ENCODE measurements around the gene ETFRF1. TPM values are rescaled to one million over a fixed set of nuclear protein-coding genes. Genes with fewer than 3 reads are reported as not detected.

ETFRF1 gene
- total and polyA plus RNA-seq, 2 of the 8 experiments (the other 6 are each of a cell fraction or from before 2014, with no cell fraction given) = 4.3 to 7.7 TPM

DNA sequence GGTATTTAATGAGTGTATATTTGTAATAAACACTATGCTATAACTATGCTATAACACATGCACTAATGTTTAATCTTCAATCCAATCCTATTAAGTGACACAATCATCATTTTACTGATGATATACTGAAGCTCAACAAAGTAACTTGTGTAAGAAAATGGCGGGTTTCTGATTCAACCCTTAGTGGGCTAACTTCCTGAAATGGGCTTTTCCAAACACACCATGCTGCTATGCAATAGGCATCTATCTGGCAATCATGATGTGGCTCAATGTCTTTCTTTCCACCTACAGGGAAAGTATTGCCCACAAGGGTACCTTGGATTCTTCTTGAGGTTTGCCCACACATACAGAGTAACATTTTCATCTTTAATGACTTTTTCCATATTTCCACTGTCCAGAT is 48.4 kb upstream of the ETFRF1 start:
- no peak for DNase-seq (ENCODE audit: low read depth in 1 of 2, low spot score in 2 of 2)
- Histone ChIP-seq H3K4me3 (ENCODE audit: extremely low read depth in 1 of 4, insufficient read depth in 2 of 4, low read depth in 3 of 4, low read length in 4 of 4) (no peak overlapping the region), H3K27ac (ENCODE audit: low read depth, low read length) (no peak overlapping the region), H3K79me1 (ENCODE audit: low read depth, low read length) (no peaks in the 10 kb centered on the region), H2BK20ac (ENCODE audit: low read length) (no peak overlapping the region), H3K4me2 (ENCODE audit: insufficient read depth in 1 of 2, low read depth in 2 of 2, low read length in 2 of 2) (no peak overlapping the region), H3K23ac (ENCODE audit: insufficient read length) (no peak overlapping the region), H3K36me3 (ENCODE audit: control insufficient read depth in 2 of 4, insufficient read depth in 4 of 4, low read length in 3 of 4) (no peaks in the 10 kb centered on the region), H3K4me1 (replicated peaks in 1 of 4; ENCODE audit: control insufficient read depth in 3 of 4, insufficient read depth in 4 of 4, low read length in 3 of 4) (peaks cover 0 to 2% (median 0%) of the 10 kb centered on the region in 4 experiments; a peak in 3 of 7 replicates), H3K4ac (replicated peaks; ENCODE audit: insufficient read length, low read depth, low read length) (no peak overlapping the region), H2BK120ac (replicated peaks; ENCODE audit: low read depth, low read length) (no peak overlapping the region), H3K14ac (ENCODE audit: insufficient read length) (no peak overlapping the region), H2BK5ac (ENCODE audit: low read depth, low read length) (no peak overlapping the region), H3K27me3 (replicated peaks in 1 of 4; ENCODE audit: control insufficient read depth in 3 of 4, extremely low read depth in 1 of 4, insufficient read depth in 3 of 4, low read length in 3 of 4) (no peaks in the 10 kb centered on the region), H3K79me2 (ENCODE audit: control insufficient read depth in 1 of 2, insufficient read depth in 2 of 2, low read length in 2 of 2) (no peaks in the 10 kb centered on the region), H3K18ac (ENCODE audit: extremely low read depth, low read length) (no peak overlapping the region), H3K9me3 (ENCODE audit: insufficient read depth in 2 of 2, low read depth in 1 of 2, low read length in 1 of 2) (no peaks in the 10 kb centered on the region), H4K91ac (replicated peaks; ENCODE audit: insufficient read length, low read length) (no peak overlapping the region), H3K9ac (replicated peaks in 1 of 4; ENCODE audit: extremely low read depth in 1 of 4, low read depth in 3 of 4, low read length in 3 of 4) (no peak overlapping the region), H4K20me1 (replicated peaks in 1 of 2; ENCODE audit: control insufficient read depth in 1 of 2, insufficient read depth in 2 of 2, low read length in 2 of 2) (no peaks in the 10 kb centered on the region), H2AK5ac (ENCODE audit: low read depth, low read length) (no peak overlapping the region), H3K23me2 (ENCODE audit: low read depth, low read length) (no peaks in the 10 kb centered on the region), H2BK12ac (ENCODE audit: low read depth, low read length) (no peak overlapping the region), H4K8ac (ENCODE audit: extremely low read depth, insufficient read depth, low read length) (no peak overlapping the region), H4K5ac (ENCODE audit: insufficient read length, low read depth, low read length) (no peak overlapping the region), H3K56ac (replicated peaks; ENCODE audit: insufficient read length, low read depth, low read length) (no peak overlapping the region), H2AFZ (ENCODE audit: low read length) (no peak overlapping the region), H2BK15ac (ENCODE audit: low read length) (no peak overlapping the region)
- no peak for FAIRE-seq
- ChIA-PET POLR2A (ENCODE audit: partially characterized antibody) (no interaction called here), CTCF (ENCODE audit: partially characterized antibody) (interaction anchor here (0.6 to 6.7 kb wide), 5 partner anchors 8 to 187 kb away, joined by 3 to 27 read pairs (median 14); no protein-coding TSS in a partner anchor)
- WGBS, 2 experiments (ENCODE audit: extremely low coverage in 1 of 2, insufficient coverage in 1 of 2, insufficient read length in 1 of 2, insufficient replicate concordance in 2 of 2, low coverage in 1 of 2, low lambda C conversion rate in 2 of 2, missing lambda C conversion rate in 1 of 2) = 82% methylated on average over 1 of the region's 1 CpG; no CpG with 5 or more reads in 1 of the 2 experiments
- no peak for TF ChIP-seq TAF7 (optimal IDR thresholded peaks at IDR 0.05; ENCODE audit: borderline replicate concordance, low read depth, low read length)
- no peak for TF ChIP-seq EGR1 (IDR thresholded peaks at IDR 0.05; ENCODE audit: borderline replicate concordance, low read depth, low read length)
- TF ChIP-seq, protein P1, sequence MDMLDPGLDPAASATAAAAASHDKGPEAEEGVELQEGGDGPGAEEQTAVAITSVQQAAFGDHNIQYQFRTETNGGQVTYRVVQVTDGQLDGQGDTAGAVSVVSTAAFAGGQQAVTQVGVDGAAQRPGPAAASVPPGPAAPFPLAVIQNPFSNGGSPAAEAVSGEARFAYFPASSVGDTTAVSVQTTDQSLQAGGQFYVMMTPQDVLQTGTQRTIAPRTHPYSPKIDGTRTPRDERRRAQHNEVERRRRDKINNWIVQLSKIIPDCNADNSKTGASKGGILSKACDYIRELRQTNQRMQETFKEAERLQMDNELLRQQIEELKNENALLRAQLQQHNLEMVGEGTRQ (IDR thresholded peaks at IDR 0.05; ENCODE audit: low read length) = no peak
- TF ChIP-seq RAD21 (IDR thresholded peaks at IDR 0.05 in 1 of 2, conservative IDR thresholded peaks at IDR 0.05 in 1 of 2; ENCODE audit: low read depth in 2 of 2, low read length in 2 of 2) = no peak
- TF ChIP-seq BRCA1 (IDR thresholded peaks at IDR 0.05; ENCODE audit: low read depth, low read length) = no peak
- TF ChIP-seq, protein P2, sequence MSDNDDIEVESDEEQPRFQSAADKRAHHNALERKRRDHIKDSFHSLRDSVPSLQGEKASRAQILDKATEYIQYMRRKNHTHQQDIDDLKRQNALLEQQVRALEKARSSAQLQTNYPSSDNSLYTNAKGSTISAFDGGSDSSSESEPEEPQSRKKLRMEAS (IDR thresholded peaks at IDR 0.05) = no peak
- no peak for TF ChIP-seq JUN (IDR thresholded peaks at IDR 0.05; ENCODE audit: low read depth, low read length)
- no peak for TF ChIP-seq SP1 (IDR thresholded peaks at IDR 0.05; ENCODE audit: low read depth, low read length)
- TF ChIP-seq BCL11A (IDR thresholded peaks at IDR 0.05; ENCODE audit: low read depth in 2 of 2, low read length in 2 of 2) = no peak
- no peak for TF ChIP-seq SIN3A (conservative IDR thresholded peaks at IDR 0.05 in 1 of 2, IDR thresholded peaks at IDR 0.05 in 1 of 2; ENCODE audit: low read depth in 1 of 2, low read length in 2 of 2)
- TF ChIP-seq PHF8 (conservative IDR thresholded peaks at IDR 0.05; ENCODE audit: low read depth, low read length) = no peak

All from H1 (cell line).